Fibroblast of the aortic adventitia (primary cell): ENCODE measurements around the gene ARL17B. TPM values are rescaled to one million over a fixed set of nuclear protein-coding genes. Genes with fewer than 3 reads are reported as not detected.
"Not testable (repeated sequence)": the region's sequence is repeated elsewhere in the genome, so short reads cannot be mapped to it uniquely, and the experiment has no call there.

ENCODE experiments used
- DNase-seq: peaks from one replicate; pipeline ENCODE4 v3.0.0-alpha.2; 2010; ENCODE audit warnings: low read depth
- H3K4me3 ChIP-seq: 2 replicates; pipeline ENCODE4 v1.5.1; 2011; ENCODE audit warnings: low read depth, mild to moderate bottlenecking, control low read depth, low read length, moderate library complexity
- CTCF ChIP-seq: IDR thresholded peaks from 2 replicates; pipeline ENCODE4 v1.5.1; 2011; ENCODE audit warnings: mild to moderate bottlenecking, low read length, control low read depth, inconsistent platforms; ENCODE audit not compliant: insufficient read depth
- total RNA-seq: library from RNA; depleted of rRNA; stranded (reverse); fragments of >200 nt; gene quantifications from 2 replicates; pipeline ENCODE4 v1.2.3, GENCODE V29; 2012; ENCODE audit warnings: low replicate concordance

ARL17B gene
- total RNA-seq, 1 donor: 11.6 TPM

- not testable (repeated sequence) for DNase-seq, H3K4me3 ChIP-seq
These were observed 66.7 kb downstream of the ARL17B start, which contains the start of gene LRRC37A for GRCh38 chr17:46294831-46295230. LRRC37A (plus strand) TSS chr17:46295131; CDS start chr17:46295134, 3 bp downstream.

GRCh38 chr17:46291618-46292017, 69.9 kb downstream of the ARL17B start:
- DNase-seq, H3K4me3 ChIP-seq: not testable (repeated sequence)

- not testable (repeated sequence) for H3K4me3 ChIP-seq, DNase-seq
These were observed 70.5 kb downstream of the ARL17B start for GRCh38 chr17:46290906-46291546.

- not testable (repeated sequence) for H3K4me3 ChIP-seq, DNase-seq
These were observed 74.0 kb downstream of the ARL17B start for GRCh38 chr17:46287587-46287986.

- peak; percentile 61 for TF ChIP-seq CTCF
- not testable (repeated sequence) for H3K4me3 ChIP-seq
- peak; percentile 79 for DNase-seq
These were observed 74.8 kb downstream of the ARL17B start for GRCh38 chr17:46286764-46287221.

- peak; percentile 34 for DNase-seq
- H3K4me3 ChIP-seq: not testable (repeated sequence)
These were observed 76.1 kb downstream of the ARL17B start for GRCh38 chr17:46285500-46285899.

- not testable (repeated sequence) for H3K4me3 ChIP-seq, DNase-seq
These were observed 77.1 kb downstream of the ARL17B start for GRCh38 chr17:46284467-46284866.

- not testable (repeated sequence) for DNase-seq, H3K4me3 ChIP-seq
These were observed 78.9 kb downstream of the ARL17B start for GRCh38 chr17:46282635-46283034.

- not testable (repeated sequence) for H3K4me3 ChIP-seq
These were observed 80.2 kb downstream of the ARL17B start for GRCh38 chr17:46281336-46281735.

GRCh38 chr17:46276728-46277479, 84.7 kb downstream of the ARL17B start:
- H3K4me3 ChIP-seq, DNase-seq: not testable (repeated sequence)

More at GRCh38 chr17:46281336-46281735, 80.2 kb downstream of the ARL17B start:
- DNase-seq: not testable (repeated sequence)

GRCh38 chr17:46274238-46274637, 87.3 kb downstream of the ARL17B start:
- DNase-seq: no peak
- no peak overlapping the region for H3K4me3 ChIP-seq
- no peak for TF ChIP-seq CTCF
